Measurements from ENCODE around the gene MAP3K14.

MAP3K14 gene

DNA sequence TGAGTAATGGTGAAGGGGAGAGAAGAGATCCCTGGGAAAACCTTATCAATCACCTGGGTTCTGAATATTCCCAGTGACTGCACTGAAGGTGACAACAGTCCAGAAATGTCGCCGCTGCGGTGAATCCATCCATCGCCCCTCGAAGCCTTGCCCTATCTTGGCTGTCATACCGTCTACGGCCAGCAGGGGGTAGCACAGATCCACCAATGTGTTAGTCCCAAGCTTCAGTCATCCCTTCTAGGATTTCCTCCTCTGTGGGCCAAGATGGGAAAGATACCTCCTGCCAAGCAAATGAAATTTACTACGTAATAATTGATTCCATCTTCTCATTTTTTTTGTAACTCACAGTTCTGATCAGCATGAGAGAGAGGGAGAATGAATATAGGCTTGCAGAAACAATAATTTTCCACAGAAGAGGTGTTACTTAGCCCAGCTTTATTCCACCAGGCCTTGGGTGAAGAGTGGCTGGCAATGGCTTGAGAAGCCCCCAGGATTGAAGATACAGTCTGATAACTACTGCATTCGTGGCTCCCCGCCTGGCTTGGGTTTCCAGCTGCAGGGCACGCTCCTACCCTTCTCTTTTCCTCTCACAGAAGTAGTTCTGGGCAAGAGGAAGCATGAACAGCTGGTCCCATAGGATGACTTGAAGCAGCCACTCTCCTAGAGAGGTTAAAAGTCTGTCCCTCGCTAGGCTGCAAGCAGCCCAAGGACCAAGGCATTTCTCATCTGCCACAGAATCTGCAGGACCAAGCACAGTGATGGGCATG is 97.7 kb downstream of the MAP3K14 start:
- peak; percentile 86 for DNase-seq
